Type B pancreatic cell (in vitro differentiated cells): ENCODE measurements around the gene SVIL. TPM values are rescaled to one million over a fixed set of nuclear protein-coding genes. Genes with fewer than 3 reads are reported as not detected.
A peak's percentile ranks its signal among the peaks of the same experiment; 100 is the strongest.

Experiments
- DNase-seq: peaks from one replicate; pipeline ENCODE4 v3.0.0; 2021; ENCODE audit warnings: mixed read lengths; ENCODE audit not compliant: unreplicated experiment; ENCODE audit errors: extremely low spot score
- H3K27ac Mint-ChIP-seq: 2 replicates; pipeline ENCODE4 v1.8.0; 2021; ENCODE audit warnings: mild to moderate bottlenecking, mixed read lengths
- H3K27me3 Mint-ChIP-seq: 2 replicates; pipeline ENCODE4 v1.8.0; 2021; ENCODE audit warnings: mixed read lengths
- H3K36me3 Mint-ChIP-seq: 2 replicates; pipeline ENCODE4 v1.8.0; 2021; ENCODE audit warnings: mixed read lengths
- H3K4me1 Mint-ChIP-seq: one replicate; pipeline ENCODE4 v1.8.0; 2021; ENCODE audit warnings: mixed read lengths; ENCODE audit not compliant: unreplicated experiment
- H3K4me3 Mint-ChIP-seq: 2 replicates; pipeline ENCODE4 v1.8.0; 2021; ENCODE audit warnings: mild to moderate bottlenecking, mixed read lengths
- H3K9me3 Mint-ChIP-seq: 2 replicates; pipeline ENCODE4 v1.8.0; 2021; ENCODE audit warnings: mixed read lengths
- total RNA-seq: library from RNA; stranded (reverse); gene quantifications from 2 replicates; pipeline ENCODE4 v1.2.1, GENCODE V29; 2021; ENCODE audit warnings: low replicate concordance
- TF ChIP-seq, protein P1 (sequence below): fragments of 200-600 bp; sonication (generic); conservative IDR thresholded peaks from 2 replicates; pipeline ENCODE4 v1.5.0; 2021; ENCODE audit warnings: antibody characterized with exemption, mild to moderate bottlenecking

Gene SVIL
- total RNA-seq, 1 donor from 2014 or later, result 171 TPM

DNA sequence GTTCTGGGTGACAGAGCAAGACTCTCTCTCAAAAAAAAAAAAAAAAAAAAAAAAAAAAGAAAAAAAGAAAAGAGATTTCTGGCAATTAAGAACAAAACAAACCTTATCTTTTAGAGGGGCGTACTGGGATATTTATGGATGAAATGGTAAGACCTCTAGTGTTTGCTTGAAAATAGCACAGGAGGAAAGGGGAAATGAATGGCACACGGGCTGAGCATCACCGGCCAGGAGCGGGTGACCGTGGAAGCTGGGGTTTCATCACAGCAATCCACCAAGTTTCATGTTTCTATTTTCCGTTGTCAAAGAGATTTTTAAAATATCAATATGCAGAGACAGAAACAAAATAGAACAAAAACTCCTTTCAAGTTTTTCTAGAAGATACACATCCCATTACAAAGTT is 105.6 kb downstream of the SVIL start:
- no peaks in the 10 kb centered on the region for H3K9me3 Mint-ChIP-seq
- peaks cover 33% of the 10 kb centered on the region for H3K36me3 Mint-ChIP-seq
- H3K27me3 Mint-ChIP-seq, result no peaks in the 10 kb centered on the region
- DNase-seq, result no peak
- H3K4me1 Mint-ChIP-seq, result peaks cover 14% of the 10 kb centered on the region
- H3K4me3 Mint-ChIP-seq, result no peak overlapping the region
- peak overlapping the region; percentile 34 for H3K27ac Mint-ChIP-seq
- TF ChIP-seq, protein P1, sequence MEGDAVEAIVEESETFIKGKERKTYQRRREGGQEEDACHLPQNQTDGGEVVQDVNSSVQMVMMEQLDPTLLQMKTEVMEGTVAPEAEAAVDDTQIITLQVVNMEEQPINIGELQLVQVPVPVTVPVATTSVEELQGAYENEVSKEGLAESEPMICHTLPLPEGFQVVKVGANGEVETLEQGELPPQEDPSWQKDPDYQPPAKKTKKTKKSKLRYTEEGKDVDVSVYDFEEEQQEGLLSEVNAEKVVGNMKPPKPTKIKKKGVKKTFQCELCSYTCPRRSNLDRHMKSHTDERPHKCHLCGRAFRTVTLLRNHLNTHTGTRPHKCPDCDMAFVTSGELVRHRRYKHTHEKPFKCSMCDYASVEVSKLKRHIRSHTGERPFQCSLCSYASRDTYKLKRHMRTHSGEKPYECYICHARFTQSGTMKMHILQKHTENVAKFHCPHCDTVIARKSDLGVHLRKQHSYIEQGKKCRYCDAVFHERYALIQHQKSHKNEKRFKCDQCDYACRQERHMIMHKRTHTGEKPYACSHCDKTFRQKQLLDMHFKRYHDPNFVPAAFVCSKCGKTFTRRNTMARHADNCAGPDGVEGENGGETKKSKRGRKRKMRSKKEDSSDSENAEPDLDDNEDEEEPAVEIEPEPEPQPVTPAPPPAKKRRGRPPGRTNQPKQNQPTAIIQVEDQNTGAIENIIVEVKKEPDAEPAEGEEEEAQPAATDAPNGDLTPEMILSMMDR, result no peak

DNA sequence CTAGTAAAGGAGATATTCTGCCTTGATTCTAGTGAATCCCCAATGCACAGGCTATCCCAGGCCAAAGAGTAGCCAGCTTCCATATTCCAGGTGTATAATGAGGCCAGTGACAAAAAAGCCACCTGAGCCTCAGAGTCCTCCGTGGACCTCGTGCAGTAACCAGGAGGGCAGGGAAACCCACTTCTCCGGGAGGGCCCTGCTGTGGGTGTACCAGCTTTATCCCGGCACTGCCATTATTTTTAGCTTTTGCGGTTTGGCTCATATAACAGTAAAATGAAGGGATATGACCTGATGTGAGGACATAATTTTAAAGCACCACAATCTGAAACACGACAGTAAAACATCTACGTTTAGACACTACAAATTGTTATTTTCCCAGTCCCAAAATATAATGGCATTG is 109.0 kb downstream of the SVIL start:
- peaks cover 10% of the 10 kb centered on the region for H3K4me1 Mint-ChIP-seq
- no peaks in the 10 kb centered on the region for H3K27me3 Mint-ChIP-seq
- DNase-seq, result no peak
- H3K27ac Mint-ChIP-seq, result no peak overlapping the region
- H3K4me3 Mint-ChIP-seq, result no peak overlapping the region
- no peaks in the 10 kb centered on the region for H3K9me3 Mint-ChIP-seq
- TF ChIP-seq, protein P1, result no peak
- H3K36me3 Mint-ChIP-seq, result peaks cover 43% of the 10 kb centered on the region

DNA sequence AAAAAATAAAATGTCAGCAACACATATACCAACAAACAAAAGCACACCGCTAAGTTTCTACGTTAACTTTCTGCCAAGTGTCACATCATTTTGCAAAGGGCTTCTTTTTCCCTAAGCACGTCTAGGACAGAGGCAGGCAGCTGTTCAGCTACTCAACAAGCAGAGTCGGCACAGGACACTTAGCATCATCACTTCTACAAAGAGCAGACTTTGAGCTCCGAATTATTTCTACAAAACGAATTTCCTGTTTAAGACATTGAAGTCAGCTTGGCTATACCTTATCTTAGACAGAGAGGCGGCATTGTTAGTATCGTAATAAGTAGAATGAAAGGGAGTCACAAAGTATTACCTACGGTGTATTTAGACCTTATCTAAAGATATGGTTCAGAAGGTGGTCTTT is 110.1 kb downstream of the SVIL start:
- Mint-ChIP-seq H3K36me3 (peaks cover 45% of the 10 kb centered on the region), H3K4me3 (no peak overlapping the region), H3K27ac (no peak overlapping the region)

DNA sequence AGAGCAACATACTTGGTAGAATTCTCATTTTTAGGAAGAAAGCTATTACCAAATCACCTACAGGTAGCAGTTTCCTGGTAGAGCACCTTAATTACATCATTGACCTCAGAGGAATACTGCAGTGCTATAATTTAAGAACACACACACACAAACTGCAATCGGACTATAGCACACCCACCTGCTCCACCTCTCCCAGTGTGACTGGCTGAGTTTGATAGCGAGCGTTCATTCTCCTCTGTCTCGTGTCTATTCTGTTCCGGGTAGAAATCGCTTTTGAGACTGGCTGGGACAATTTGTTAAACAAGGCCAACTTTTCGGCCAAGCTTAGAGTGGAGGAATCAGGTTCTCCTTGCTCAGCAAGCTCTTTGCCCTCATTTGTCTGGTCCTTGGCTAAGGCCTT is 110.5 kb downstream of the SVIL start:
- no peak for DNase-seq
- no peaks in the 10 kb centered on the region for H3K27me3 Mint-ChIP-seq
- TF ChIP-seq, protein P1, result no peak
- H3K36me3 Mint-ChIP-seq, result peaks cover 41% of the 10 kb centered on the region
- H3K9me3 Mint-ChIP-seq, result no peaks in the 10 kb centered on the region
- H3K27ac Mint-ChIP-seq, result no peak overlapping the region
- peaks cover 14% of the 10 kb centered on the region for H3K4me1 Mint-ChIP-seq
- H3K4me3 Mint-ChIP-seq, result no peak overlapping the region

More for the DNA sequence above, 110.1 kb downstream of the SVIL start:
- TF ChIP-seq, protein P1, result no peak
- H3K27me3 Mint-ChIP-seq, result no peaks in the 10 kb centered on the region
- no peak for DNase-seq
- peaks cover 12% of the 10 kb centered on the region for H3K4me1 Mint-ChIP-seq
- no peaks in the 10 kb centered on the region for H3K9me3 Mint-ChIP-seq

DNA sequence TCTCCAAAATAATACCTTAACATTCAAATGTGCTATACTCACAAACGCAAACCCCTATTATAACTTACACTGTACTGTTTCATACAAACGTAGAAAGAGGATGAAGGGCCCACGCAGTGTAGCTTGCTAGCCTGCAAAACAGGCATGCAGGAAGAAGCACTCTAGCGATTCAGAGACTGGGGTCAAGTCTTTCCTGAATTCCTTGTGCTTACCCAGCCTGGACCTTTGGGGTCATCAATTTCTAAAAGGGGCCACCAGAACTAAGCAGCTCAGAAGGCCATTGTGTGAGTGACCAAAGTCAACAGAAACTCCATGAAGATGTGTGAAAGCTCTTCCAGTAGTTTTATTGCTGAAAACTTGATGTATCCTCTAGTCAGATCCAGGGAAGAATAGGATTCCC is 111.9 kb downstream of the SVIL start:
- peaks cover 14% of the 10 kb centered on the region for H3K4me1 Mint-ChIP-seq
- no peak for DNase-seq
- TF ChIP-seq, protein P1, result no peak
- H3K27me3 Mint-ChIP-seq, result no peaks in the 10 kb centered on the region
- no peaks in the 10 kb centered on the region for H3K9me3 Mint-ChIP-seq
- H3K4me3 Mint-ChIP-seq, result no peak overlapping the region
- H3K27ac Mint-ChIP-seq, result no peak overlapping the region
- peaks cover 34% of the 10 kb centered on the region for H3K36me3 Mint-ChIP-seq
